ENCODE measurements around the gene FAM184B.

- TF ChIP-seq CBFB (CRISPR knock-in tag; IDR thresholded peaks at IDR 0.05; ENCODE audit: low read depth), result no peak
- TF ChIP-seq HMGXB4 (CRISPR knock-in tag; IDR thresholded peaks at IDR 0.05), result no peak
These were observed 4.4 kb upstream of the FAM184B start for GRCh38 chr4:17785858-17786257.

Data from WTC11 (cell line).